Measurements from ENCODE around the gene G3BP2. TPM values are rescaled to one million over a fixed set of nuclear protein-coding genes. Genes with fewer than 3 reads are reported as not detected.

Gene G3BP2
- total and polyA plus RNA-seq, 2 of the 13 experiments (the other 11 are each of a cell fraction or from before 2014, with no cell fraction given): 51.7 to 179 TPM

- TF ChIP-seq SNAPC4 (CRISPR knock-in tag; IDR thresholded peaks at IDR 0.05) (no peak), ZNF335 (CRISPR knock-in tag; IDR thresholded peaks at IDR 0.05) (no peak), ZNF605 (CRISPR knock-in tag; IDR thresholded peaks at IDR 0.05) (no peak)
These were observed 19.2 kb downstream of the G3BP2 start (continued) for GRCh38 chr4:75653845-75654503.

GRCh38 chr4:75644095-75644494 is 29.1 kb downstream of the G3BP2 start:
- intact Hi-C loops (cut with micrococcal nuclease; ENCODE audit: unreplicated experiment): no loop called here
- Histone ChIP-seq H3K4me3 (replicated peaks in 1 of 3; ENCODE audit: insufficient read depth in 1 of 3, low read depth in 2 of 3, low read length in 3 of 3) (no peak overlapping the region), H4K20me1 (ENCODE audit: insufficient read depth, low read length) (no peaks in the 10 kb centered on the region), H3K36me3 (replicated peaks in 1 of 2; ENCODE audit: control insufficient read depth in 1 of 2, insufficient read depth in 2 of 2, low read length in 2 of 2) (peaks cover 17 to 55% of the 10 kb centered on the region in 2 experiments), H3K4me1 (ENCODE audit: insufficient read depth, low read length) (peaks cover 11% of the 10 kb centered on the region; the same call in 1 of the 2 replicates), H2AFZ (ENCODE audit: low read length) (no peak overlapping the region), H3K9ac (ENCODE audit: insufficient read depth, low read depth, low read length) (no peak overlapping the region), H3K9me3 (ENCODE audit: low read length) (no peaks in the 10 kb centered on the region), H3K27ac (ENCODE audit: extremely low read length, insufficient read depth, low read length) (no peak overlapping the region), H3K4me2 (ENCODE audit: low read depth, low read length) (no peak overlapping the region), H3K27me3 (ENCODE audit: control insufficient read depth in 1 of 2, insufficient read depth in 2 of 2, low read length in 2 of 2) (no peaks in the 10 kb centered on the region), H3K79me2 (ENCODE audit: insufficient read depth, low read length) (no peaks in the 10 kb centered on the region)
- ATAC-seq (peak; percentile 22; the same call in 1 of the 3 replicates), FAIRE-seq (peak; percentile 37), DNase-seq (ENCODE audit: low spot score) (no peak)
- CTCF ChIA-PET (ENCODE audit: low intra/inter-chr PET ratio, low total read pairs): no interaction called here
- BruUV-seq (replicated peaks): no TSS peak
- in situ Hi-C loops (cut with HindIII; ENCODE audit: extremely low pct_ligation_motif_present, low pct_unique_long_range_greater_than_20kb): no loop called here
- POLR2A ChIA-PET: no interaction called here
- 86% methylated on average over 4 of the region's 4 CpGs for WGBS (ENCODE audit: low lambda C conversion rate)
- no peak for TF ChIP-seq ZNF616 (CRISPR knock-in tag; IDR thresholded peaks at IDR 0.05; ENCODE audit: low read depth)
- no peak for TF ChIP-seq CSRNP1 (CRISPR knock-in tag; IDR thresholded peaks at IDR 0.05)
- no peak for TF ChIP-seq ZBTB42 (CRISPR knock-in tag; IDR thresholded peaks at IDR 0.05)
- no peak for TF ChIP-seq ZNF724P (CRISPR knock-in tag; IDR thresholded peaks at IDR 0.05; ENCODE audit: borderline replicate concordance)
- TF ChIP-seq MAFK (conservative IDR thresholded peaks at IDR 0.05 in 1 of 2, IDR thresholded peaks at IDR 0.05 in 1 of 2; ENCODE audit: low read length in 2 of 2): no peak
- TF ChIP-seq ZNF614 (CRISPR knock-in tag; IDR thresholded peaks at IDR 0.05; ENCODE audit: borderline replicate concordance): no peak
- no peak for TF ChIP-seq NAIF1 (CRISPR knock-in tag; IDR thresholded peaks at IDR 0.05; ENCODE audit: borderline replicate concordance)

Measured in HepG2 (cell line).